Mesenchymal stem cell (in vitro differentiated cells and primary cell): Measurements from ENCODE around the gene ERICH2.
A peak's percentile ranks its signal among the peaks of the same experiment; 100 is the strongest.

Experiments used
- DNase-seq: peaks from one replicate; pipeline ENCODE4 v3.0.0-alpha.2; 2013
- H2AFZ ChIP-seq: one replicate; pipeline ENCODE4 v1.6.1; 2013; ENCODE audit warnings: low read depth, mild to moderate bottlenecking, control low read depth, inconsistent platforms, low read length, moderate library complexity
- H2AK5ac ChIP-seq: 2 replicates; pipeline ENCODE4 v1.6.1; 2013; ENCODE audit warnings: low read length, moderate library complexity, mild to moderate bottlenecking, inconsistent platforms; ENCODE audit not compliant: severe bottlenecking
- H2BK120ac ChIP-seq: one replicate; pipeline ENCODE4 v1.6.1; 2013; ENCODE audit warnings: low read depth, mild to moderate bottlenecking, inconsistent platforms, low read length, moderate library complexity
- H2BK12ac ChIP-seq, 2 experiments: one replicate each; pipeline ENCODE4 v1.6.1; 2013; ENCODE audit warnings: inconsistent platforms in 2 of 2, low read length in 2 of 2, mild to moderate bottlenecking in 2 of 2, moderate library complexity in 2 of 2, control low read depth in 1 of 2
- H2BK15ac ChIP-seq: one replicate; pipeline ENCODE4 v1.6.1; 2013; ENCODE audit warnings: mild to moderate bottlenecking, low read depth, inconsistent platforms; ENCODE audit not compliant: poor library complexity, severe bottlenecking
- H2BK5ac ChIP-seq: 2 replicates; pipeline ENCODE4 v1.6.1; 2013; ENCODE audit warnings: low read depth, mild to moderate bottlenecking, low read length, control low read depth, inconsistent platforms; ENCODE audit not compliant: poor library complexity, severe bottlenecking
- H3K14ac ChIP-seq, 2 experiments: one replicate each; pipeline ENCODE4 v1.6.1; 2013; ENCODE audit warnings: inconsistent platforms in 2 of 2, low read length in 2 of 2, control low read depth in 1 of 2, mild to moderate bottlenecking in 1 of 2, moderate library complexity in 1 of 2
- H3K18ac ChIP-seq, 2 experiments: one replicate each; pipeline ENCODE4 v1.6.1; 2013; ENCODE audit warnings: inconsistent platforms in 2 of 2, low read length in 2 of 2, control low read depth in 1 of 2, low read depth in 1 of 2, mild to moderate bottlenecking in 1 of 2
- H3K23ac ChIP-seq, 2 experiments: one replicate each; pipeline ENCODE4 v1.6.1; 2013; ENCODE audit warnings: inconsistent platforms in 2 of 2, low read length in 2 of 2, mild to moderate bottlenecking in 2 of 2, moderate library complexity in 2 of 2, control low read depth in 1 of 2
- H3K27ac ChIP-seq: 2 replicates; pipeline ENCODE4 v1.5.1; 2013; ENCODE audit warnings: mild to moderate bottlenecking, moderate library complexity, low read length, control low read depth, inconsistent platforms; ENCODE audit not compliant: poor library complexity, severe bottlenecking
- H3K27me3 ChIP-seq, 2 experiments: 2 replicates each; pipeline versions ENCODE4 v1.6.1 to v1.7.0; 2013; ENCODE audit warnings: low read length in 2 of 2, mild to moderate bottlenecking in 2 of 2, moderate library complexity in 2 of 2, control low read depth in 1 of 2, inconsistent platforms in 1 of 2; ENCODE audit not compliant: control insufficient read depth in 1 of 2, insufficient read depth in 1 of 2
- H3K36me3 ChIP-seq, 2 experiments: 2 replicates each; pipeline versions ENCODE4 v1.6.1 to v1.7.0; 2013; ENCODE audit warnings: low read length in 2 of 2, control low read depth in 1 of 2, inconsistent platforms in 1 of 2, low read depth in 1 of 2, mild to moderate bottlenecking in 1 of 2; ENCODE audit not compliant: insufficient read depth in 2 of 2, control insufficient read depth in 1 of 2
- H3K4ac ChIP-seq, 2 experiments: one replicate each; pipeline ENCODE4 v1.6.1; 2013; ENCODE audit warnings: inconsistent platforms in 2 of 2, low read length in 2 of 2, mild to moderate bottlenecking in 2 of 2, moderate library complexity in 2 of 2, control low read depth in 1 of 2, low read depth in 1 of 2
- H3K4me1 ChIP-seq: 2 replicates; pipeline ENCODE4 v1.6.1; 2013; ENCODE audit warnings: low read depth, low read length, control low read depth; ENCODE audit not compliant: control insufficient read depth, insufficient read depth
- H3K4me2 ChIP-seq: 2 replicates; pipeline ENCODE4 v1.6.1; 2013; ENCODE audit warnings: low read length, mild to moderate bottlenecking, inconsistent platforms; ENCODE audit not compliant: poor library complexity, severe bottlenecking
- H3K4me3 ChIP-seq, 2 experiments: 2 replicates each; pipeline versions ENCODE4 v1.5.1 to v1.7.0; 2013; ENCODE audit warnings: low read length in 2 of 2, mild to moderate bottlenecking in 2 of 2, control low read depth in 1 of 2, low read depth in 1 of 2; ENCODE audit not compliant: insufficient read depth in 1 of 2
- H3K79me1 ChIP-seq: replicated peaks from 2 replicates; pipeline ENCODE4 v1.6.1; 2013; ENCODE audit warnings: mild to moderate bottlenecking, control low read depth, low read length, inconsistent platforms; ENCODE audit not compliant: poor library complexity, severe bottlenecking
- H3K9ac ChIP-seq: 2 replicates; pipeline ENCODE4 v1.7.0; 2013; ENCODE audit warnings: mild to moderate bottlenecking, low read length, moderate library complexity
- H3K9me3 ChIP-seq: 2 replicates; pipeline ENCODE4 v1.7.0; 2013; ENCODE audit warnings: mild to moderate bottlenecking, low read length; ENCODE audit not compliant: control insufficient read depth
- H4K8ac ChIP-seq: one replicate; pipeline ENCODE4 v1.6.1; 2013; ENCODE audit warnings: inconsistent platforms, mild to moderate bottlenecking, low read length, moderate library complexity
- H4K91ac ChIP-seq: one replicate; pipeline ENCODE4 v1.6.1; 2013; ENCODE audit warnings: mild to moderate bottlenecking, low read length, inconsistent platforms
- WGBS: methylation state at CpG from one replicate; pipeline ENCODE4 v1.1.7; 2013; ENCODE audit warnings: mixed read lengths; 5-methylcytosine and 5-hydroxymethylcytosine counted together

The ERICH2 gene

GRCh38 chr2:170817093-170818035 is 47.2 kb downstream of the ERICH2 start:
- WGBS = under 1% methylated on average over 43 of the region's 69 CpGs
- no peak overlapping the region for H2BK15ac ChIP-seq
- no peak overlapping the region for H3K27ac ChIP-seq
- no peaks in the 10 kb centered on the region for H3K9me3 ChIP-seq
- peaks cover 34% of the 10 kb centered on the region for H3K4me1 ChIP-seq
- H3K9ac ChIP-seq = no peak overlapping the region
- H4K8ac ChIP-seq = no peak overlapping the region
- H3K36me3 ChIP-seq = no peaks in the 10 kb centered on the region
- no peak overlapping the region for H3K4ac ChIP-seq
- H3K18ac ChIP-seq = no peak overlapping the region
- no peak overlapping the region for H2AFZ ChIP-seq
- DNase-seq = peak; percentile 49
- no peak overlapping the region for H2BK12ac ChIP-seq
- no peaks in the 10 kb centered on the region for H3K79me1 ChIP-seq
- H2AK5ac ChIP-seq = no peak overlapping the region
- H3K27me3 ChIP-seq = peaks cover 94 to 95% of the 10 kb centered on the region in 2 experiments
- no peak overlapping the region for H2BK120ac ChIP-seq
- peak overlapping the region; percentile 30 to 65 for H3K4me3 ChIP-seq
- H3K23ac ChIP-seq = no peak overlapping the region
- H3K14ac ChIP-seq = no peak overlapping the region
- H4K91ac ChIP-seq = no peak overlapping the region
- H2BK5ac ChIP-seq = no peak overlapping the region
- H3K4me2 ChIP-seq = peak overlapping the region; percentile 82

GRCh38 chr2:170818036-170818751 is 48.0 kb downstream of the ERICH2 start:
- H3K4me3 ChIP-seq = peak overlapping the region in 1 of 2 experiments; percentile 12
- no peaks in the 10 kb centered on the region for H3K9me3 ChIP-seq
- no peak overlapping the region for H4K8ac ChIP-seq
- no peak overlapping the region for H4K91ac ChIP-seq
- no peak overlapping the region for H3K14ac ChIP-seq
- peaks cover 38% of the 10 kb centered on the region for H3K4me1 ChIP-seq
- H2BK5ac ChIP-seq = no peak overlapping the region
- H2BK120ac ChIP-seq = no peak overlapping the region
- no peak for DNase-seq
- H2BK12ac ChIP-seq = no peak overlapping the region
- peaks cover 98 to 99% of the 10 kb centered on the region in 2 experiments for H3K27me3 ChIP-seq
- H3K4ac ChIP-seq = no peak overlapping the region
- no peak overlapping the region for H3K9ac ChIP-seq
- peak overlapping the region; percentile 82 for H3K4me2 ChIP-seq
- under 1% methylated on average over 51 of the region's 60 CpGs for WGBS
- no peak overlapping the region for H3K18ac ChIP-seq
- H2AK5ac ChIP-seq = no peak overlapping the region
- H3K79me1 ChIP-seq = no peaks in the 10 kb centered on the region
- peak overlapping the region in 1 of 2 experiments; percentile 53 for H3K23ac ChIP-seq
- no peak overlapping the region for H2AFZ ChIP-seq
- H3K27ac ChIP-seq = no peak overlapping the region
- no peaks in the 10 kb centered on the region for H3K36me3 ChIP-seq
- H2BK15ac ChIP-seq = no peak overlapping the region

GRCh38 chr2:170818752-170819470 is 48.7 kb downstream of the ERICH2 start:
- Histone ChIP-seq H3K9ac (no peak overlapping the region), H3K14ac (no peak overlapping the region), H3K4me1 (peaks cover 44% of the 10 kb centered on the region), H3K4ac (no peak overlapping the region), H4K91ac (no peak overlapping the region), H2AFZ (no peak overlapping the region), H4K8ac (no peak overlapping the region), H2BK12ac (no peak overlapping the region), H3K27ac (no peak overlapping the region), H2BK120ac (no peak overlapping the region), H3K4me3 (no peak overlapping the region), H3K23ac (no peak overlapping the region), H2BK15ac (no peak overlapping the region), H2AK5ac (no peak overlapping the region), H3K36me3 (no peaks in the 10 kb centered on the region), H3K4me2 (peak overlapping the region; percentile 82), H3K79me1 (no peaks in the 10 kb centered on the region), H2BK5ac (no peak overlapping the region), H3K18ac (no peak overlapping the region), H3K27me3 (peaks cover 96 to 99% of the 10 kb centered on the region in 2 experiments), H3K9me3 (no peaks in the 10 kb centered on the region)
- DNase-seq = no peak
- WGBS = 5% methylated on average over 22 of the region's 30 CpGs
